H9 (cell line): ENCODE measurements around the gene SP8. TPM values are rescaled to one million over a fixed set of nuclear protein-coding genes. Genes with fewer than 3 reads are reported as not detected.

Source experiments
- DNase-seq: peaks from one replicate; pipeline ENCODE4 v3.0.0-alpha.2; 2017
- H2AFZ ChIP-seq: one replicate; pipeline ENCODE4 v1.6.1; 2013; ENCODE audit warnings: mild to moderate bottlenecking, low read length, control low read depth, moderate library complexity
- H2AK5ac ChIP-seq: 2 replicates; pipeline ENCODE4 v1.6.1; 2013; ENCODE audit warnings: low read length, control low read depth, mixed read lengths; ENCODE audit not compliant: insufficient read length
- H2BK120ac ChIP-seq: one replicate; pipeline ENCODE4 v1.6.1; 2013; ENCODE audit warnings: low read depth, mild to moderate bottlenecking, low read length, control low read depth, inconsistent platforms; ENCODE audit not compliant: poor library complexity, severe bottlenecking
- H2BK12ac ChIP-seq: 2 replicates; pipeline ENCODE4 v1.6.1; 2013; ENCODE audit warnings: low read length, control low read depth, mixed read lengths, low read depth; ENCODE audit not compliant: insufficient read length
- H2BK15ac ChIP-seq: 2 replicates; pipeline ENCODE4 v1.6.1; 2013; ENCODE audit warnings: low read depth, low read length, control low read depth
- H2BK20ac ChIP-seq: one replicate; pipeline ENCODE4 v1.6.1; 2013; ENCODE audit warnings: low read depth, mild to moderate bottlenecking, low read length, control low read depth, inconsistent platforms; ENCODE audit not compliant: poor library complexity, severe bottlenecking
- H2BK5ac ChIP-seq: 2 replicates; pipeline ENCODE4 v1.6.1; 2013; ENCODE audit warnings: low read length, control low read depth, mixed read lengths; ENCODE audit not compliant: insufficient read length
- H3K14ac ChIP-seq: 2 replicates; pipeline ENCODE4 v1.6.1; 2013; ENCODE audit warnings: low read length, control low read depth; ENCODE audit not compliant: insufficient read depth
- H3K18ac ChIP-seq: 2 replicates; pipeline ENCODE4 v1.6.1; 2013; ENCODE audit warnings: low read depth, mild to moderate bottlenecking, mixed read lengths, low read length, control low read depth; ENCODE audit not compliant: insufficient read length
- H3K23ac ChIP-seq: 2 replicates; pipeline ENCODE4 v1.6.1; 2013; ENCODE audit warnings: low read length, control low read depth, mixed read lengths, low read depth; ENCODE audit not compliant: insufficient read length
- H3K23me2 ChIP-seq: 2 replicates; pipeline ENCODE4 v1.6.1; 2013; ENCODE audit warnings: low read depth, mild to moderate bottlenecking, mixed read lengths, low read length, control low read depth; ENCODE audit not compliant: insufficient read length, poor library complexity, severe bottlenecking
- H3K27ac ChIP-seq: 2 replicates; pipeline ENCODE4 v1.5.1; 2013; ENCODE audit warnings: low read length, control low read depth, mixed read lengths, low read depth; ENCODE audit not compliant: insufficient read length
- H3K27me3 ChIP-seq: 2 replicates; pipeline ENCODE4 v1.6.1; 2013; ENCODE audit warnings: low read length, control low read depth, inconsistent platforms; ENCODE audit not compliant: insufficient read depth
- H3K4ac ChIP-seq: 2 replicates; pipeline ENCODE4 v1.6.1; 2013; ENCODE audit warnings: low read depth, mild to moderate bottlenecking, control low read depth, inconsistent platforms, low read length, moderate library complexity
- H3K4me1 ChIP-seq: 2 replicates; pipeline ENCODE4 v1.6.1; 2013; ENCODE audit warnings: low read length, control low read depth, inconsistent platforms; ENCODE audit not compliant: insufficient read depth
- H3K4me2 ChIP-seq: 2 replicates; pipeline ENCODE4 v1.6.1; 2013; ENCODE audit warnings: low read length, control low read depth, mixed read lengths; ENCODE audit not compliant: insufficient read length, insufficient read depth
- H3K56ac ChIP-seq: 2 replicates; pipeline ENCODE4 v1.6.1; 2013; ENCODE audit warnings: low read depth, mild to moderate bottlenecking, mixed read lengths, low read length, control low read depth; ENCODE audit not compliant: insufficient read length
- H3K79me1 ChIP-seq: 2 replicates; pipeline ENCODE4 v1.6.1; 2013; ENCODE audit warnings: low read depth, mild to moderate bottlenecking, moderate library complexity, low read length, control low read depth, inconsistent platforms; ENCODE audit not compliant: insufficient read depth, poor library complexity, severe bottlenecking
- H3K79me2 ChIP-seq: 2 replicates; pipeline ENCODE4 v1.6.1; 2013; ENCODE audit warnings: low read length, control low read depth, inconsistent platforms; ENCODE audit not compliant: insufficient read depth
- H3K9ac ChIP-seq: 2 replicates; pipeline ENCODE4 v1.6.1; 2013; ENCODE audit warnings: low read length, control low read depth, mixed read lengths; ENCODE audit not compliant: insufficient read length; ENCODE audit errors: extremely low read depth
- H3K9me3 ChIP-seq: one replicate; pipeline ENCODE4 v1.6.1; 2013; ENCODE audit warnings: low read depth, low read length, inconsistent platforms; ENCODE audit not compliant: control insufficient read depth
- H3T11ph ChIP-seq: one replicate; pipeline ENCODE4 v1.6.1; 2013; ENCODE audit warnings: mild to moderate bottlenecking, low read length, control low read depth, inconsistent platforms
- H4K20me1 ChIP-seq: one replicate; pipeline ENCODE4 v1.6.1; 2013; ENCODE audit not compliant: control insufficient read depth, insufficient read length, insufficient read depth
- H4K5ac ChIP-seq: 2 replicates; pipeline ENCODE4 v1.6.1; 2013; ENCODE audit warnings: low read depth, mild to moderate bottlenecking, mixed read lengths, low read length, control low read depth; ENCODE audit not compliant: insufficient read length
- H4K8ac ChIP-seq: replicated peaks from 2 replicates; pipeline ENCODE4 v1.6.1; 2013; ENCODE audit warnings: low read length, control low read depth, mixed read lengths, low read depth; ENCODE audit not compliant: insufficient read length
- H4K91ac ChIP-seq: 2 replicates; pipeline ENCODE4 v1.6.1; 2013; ENCODE audit warnings: low read depth, mild to moderate bottlenecking, moderate library complexity, mixed read lengths, low read length, control low read depth; ENCODE audit not compliant: insufficient read length
- H3K27ac Mint-ChIP-seq, 3 experiments: 2 replicates in 2 of 3; 3 replicates in 1 of 3; pipeline ENCODE4 v1.8.0; 2020 to 2021; ENCODE audit warnings: mixed read lengths in 3 of 3, mild to moderate bottlenecking in 1 of 3, moderate library complexity in 1 of 3
- H3K27me3 Mint-ChIP-seq: 2 replicates; pipeline ENCODE4 v1.8.0; 2021; ENCODE audit warnings: low read depth, mild to moderate bottlenecking, moderate library complexity, mixed read lengths
- H3K36me3 Mint-ChIP-seq, 3 experiments: 2 replicates in 2 of 3; 3 replicates in 1 of 3; pipeline ENCODE4 v1.8.0; 2020 to 2021; ENCODE audit warnings: low read depth in 3 of 3, mixed read lengths in 3 of 3; ENCODE audit not compliant: insufficient read depth in 1 of 3
- H3K4me1 Mint-ChIP-seq, 2 experiments: 2 replicates each; pipeline ENCODE4 v1.8.0; 2020; ENCODE audit warnings: mixed read lengths in 2 of 2
- H3K4me3 Mint-ChIP-seq, 2 experiments: 2 replicates in 1 of 2; 3 replicates in 1 of 2; pipeline ENCODE4 v1.8.0; 2020 to 2021; ENCODE audit warnings: mild to moderate bottlenecking in 2 of 2, mixed read lengths in 2 of 2, moderate library complexity in 1 of 2
- H3K9me3 Mint-ChIP-seq, 2 experiments: 2 replicates in 1 of 2; 3 replicates in 1 of 2; pipeline ENCODE4 v1.8.0; 2020; ENCODE audit warnings: mild to moderate bottlenecking in 2 of 2, mixed read lengths in 2 of 2, moderate library complexity in 1 of 2
- CTCF ChIP-seq: fragments of 200-600 bp; sonication (generic); conservative IDR thresholded peaks from 3 replicates; pipeline ENCODE4 v1.8.0; 2021; ENCODE audit warnings: antibody characterized with exemption, mild to moderate bottlenecking
- WGBS: extraction: QIAGEN DNeasy Blood & Tissue Kit; methylation state at CpG from one replicate; pipeline ENCODE4 v1.1.7; 2013; ENCODE audit warnings: missing lambda C conversion rate, low lambda C conversion rate, mixed read lengths; ENCODE audit not compliant: insufficient read length; ENCODE audit errors: extremely low coverage; 5-methylcytosine and 5-hydroxymethylcytosine counted together
- total RNA-seq: library from RNA; stranded (reverse); gene quantifications from 2 replicates; pipeline ENCODE4 v1.2.1, GENCODE V29; 2021

SP8 gene
- total RNA-seq, 1 experiment from 2014 or later, result 3.5 TPM

- H3K36me3 Mint-ChIP-seq, result no peaks in the 10 kb centered on the region
- H4K5ac ChIP-seq, result no peak overlapping the region
- no peak overlapping the region for H3K9ac ChIP-seq
- no peak overlapping the region for H2BK12ac ChIP-seq
- H3K79me2 ChIP-seq, result peaks cover 2% of the 10 kb centered on the region; the same call in 1 of the 2 replicates
- H2BK15ac ChIP-seq, result no peak overlapping the region
- peak overlapping the region; percentile 6 to 61; a peak in 3 of 5 replicates for H3K4me3 Mint-ChIP-seq
- no peak overlapping the region for H3K4ac ChIP-seq
- H3K9me3 Mint-ChIP-seq, result peaks cover 0 to 1% of the 10 kb centered on the region in 2 experiments; a peak in 2 of 5 replicates
- H3K23me2 ChIP-seq, result peaks cover 25% of the 10 kb centered on the region
- no peak overlapping the region for H4K8ac ChIP-seq
- no peak overlapping the region for H2BK5ac ChIP-seq
- H3K4me2 ChIP-seq, result peak overlapping the region; percentile 62
- no peak overlapping the region for H2BK120ac ChIP-seq
- no peak overlapping the region for H3K18ac ChIP-seq
- H3K56ac ChIP-seq, result no peak overlapping the region
- H2AK5ac ChIP-seq, result no peak overlapping the region
- no peak overlapping the region for H3T11ph ChIP-seq
- peaks cover 66 to 72% of the 10 kb centered on the region in 2 experiments for H3K4me1 Mint-ChIP-seq
- no peak overlapping the region for H3K14ac ChIP-seq
- H3K27ac Mint-ChIP-seq, result no peak overlapping the region
- no peak overlapping the region for H2BK20ac ChIP-seq
- no peak for TF ChIP-seq CTCF
- H3K79me1 ChIP-seq, result no peaks in the 10 kb centered on the region
- H3K27ac ChIP-seq, result no peak overlapping the region
- no peak overlapping the region for H3K23ac ChIP-seq
- H3K4me1 ChIP-seq, result peaks cover 9% of the 10 kb centered on the region
- peaks cover 72% of the 10 kb centered on the region for H3K27me3 Mint-ChIP-seq
- DNase-seq, result no peak
- WGBS, result no CpG with 5 or more reads among the region's 13 CpGs
- H2AFZ ChIP-seq, result no peak overlapping the region
- peaks cover 38% of the 10 kb centered on the region for H3K27me3 ChIP-seq
- no peak overlapping the region for H4K91ac ChIP-seq
- H4K20me1 ChIP-seq, result no peaks in the 10 kb centered on the region
- H3K9me3 ChIP-seq, result no peaks in the 10 kb centered on the region
These were observed 8.0 kb upstream of the SP8 start for GRCh38 chr7:20794676-20795075.
